OCI-LY1 (cell line): ENCODE measurements around the gene NKX2-3.

Source experiments
- H2AFZ ChIP-seq: fragments of 200-600 bp; sonication (generic), shearing (Covaris generic); 2 replicates; pipeline ENCODE4 v1.6.0; 2014; ENCODE audit warnings: antibody characterized with exemption, mild to moderate bottlenecking, low read length
- H3F3A ChIP-seq: fragments of 200-600 bp; sonication (generic), shearing (Covaris generic); 2 replicates; pipeline ENCODE4 v1.6.0; 2014; ENCODE audit warnings: mild to moderate bottlenecking, antibody characterized with exemption, low read length, moderate library complexity; ENCODE audit not compliant: insufficient read depth
- H3K27ac ChIP-seq: fragments of 200-600 bp; sonication (generic); 2 replicates; pipeline ENCODE4 v1.5.1; 2014; ENCODE audit warnings: low read length, mixed run types, mild to moderate bottlenecking, low read depth; ENCODE audit not compliant: poor library complexity, severe bottlenecking
- H3K27me3 ChIP-seq: fragments of 200-600 bp; sonication (generic); 2 replicates; pipeline ENCODE4 v1.6.0; 2014; ENCODE audit warnings: antibody characterized with exemption, mild to moderate bottlenecking, low read length, moderate library complexity; ENCODE audit not compliant: insufficient read depth
- H3K36me3 ChIP-seq: fragments of 200-600 bp; sonication (generic); 2 replicates; pipeline ENCODE4 v1.6.1; 2014; ENCODE audit warnings: mild to moderate bottlenecking, antibody characterized with exemption, low read length, moderate library complexity, mixed read lengths; ENCODE audit not compliant: insufficient read depth
- H3K4me1 ChIP-seq: fragments of 200-600 bp; sonication (generic); 2 replicates; pipeline ENCODE4 v1.5.1; 2014; ENCODE audit warnings: mild to moderate bottlenecking, low read length, moderate library complexity; ENCODE audit not compliant: insufficient read depth, severe bottlenecking
- H3K4me2 ChIP-seq: fragments of 200-600 bp; sonication (generic), shearing (Covaris generic); 2 replicates; pipeline ENCODE4 v1.6.1; 2014; ENCODE audit warnings: low read length
- H3K4me3 ChIP-seq: fragments of 200-600 bp; sonication (generic); 2 replicates; pipeline ENCODE4 v1.5.1; 2014; ENCODE audit warnings: low read length, low read depth, mild to moderate bottlenecking, mixed read lengths; ENCODE audit not compliant: poor library complexity, severe bottlenecking
- H3K79me2 ChIP-seq: fragments of 200-600 bp; shearing (Covaris generic); 2 replicates; pipeline ENCODE4 v1.6.1; 2016; ENCODE audit warnings: mixed run types, low read length, mixed read lengths; ENCODE audit not compliant: insufficient read depth
- H3K9ac ChIP-seq: fragments of 200-600 bp; sonication (generic), shearing (Covaris generic); 2 replicates; pipeline ENCODE4 v1.6.1; 2014; ENCODE audit warnings: mild to moderate bottlenecking, low read length, mixed read lengths
- H3K9me2 ChIP-seq: fragments of 200-600 bp; sonication (generic), shearing (Covaris generic); 2 replicates; pipeline ENCODE4 v1.6.1; 2014; ENCODE audit warnings: low read depth, mild to moderate bottlenecking, low read length, mixed read lengths
- H3K9me3 ChIP-seq: fragments of 200-600 bp; shearing (Covaris generic); 2 replicates; pipeline ENCODE4 v1.6.1; 2014; ENCODE audit warnings: low read length, mixed read lengths
- H4K20me1 ChIP-seq: fragments of 200-600 bp; sonication (generic), shearing (Covaris generic); 2 replicates; pipeline ENCODE4 v1.6.0; 2016; ENCODE audit warnings: mild to moderate bottlenecking, low read length; ENCODE audit not compliant: insufficient read depth
- EZH2 ChIP-seq: fragments of 200-600 bp; sonication (generic), shearing (Covaris generic); IDR thresholded peaks from 2 replicates; pipeline ENCODE4 v1.8.0; 2017; ENCODE audit warnings: borderline replicate concordance, mixed run types, mild to moderate bottlenecking, antibody characterized with exemption, low read length, moderate library complexity, mixed read lengths
- TF ChIP-seq, protein P1 (sequence below): fragments of 200-600 bp; sonication (generic), shearing (Covaris generic); IDR thresholded peaks from 2 replicates; pipeline ENCODE4 v1.5.1; 2017; ENCODE audit warnings: mild to moderate bottlenecking, antibody characterized with exemption, low read length, moderate library complexity, mixed read lengths

Gene NKX2-3

DNA sequence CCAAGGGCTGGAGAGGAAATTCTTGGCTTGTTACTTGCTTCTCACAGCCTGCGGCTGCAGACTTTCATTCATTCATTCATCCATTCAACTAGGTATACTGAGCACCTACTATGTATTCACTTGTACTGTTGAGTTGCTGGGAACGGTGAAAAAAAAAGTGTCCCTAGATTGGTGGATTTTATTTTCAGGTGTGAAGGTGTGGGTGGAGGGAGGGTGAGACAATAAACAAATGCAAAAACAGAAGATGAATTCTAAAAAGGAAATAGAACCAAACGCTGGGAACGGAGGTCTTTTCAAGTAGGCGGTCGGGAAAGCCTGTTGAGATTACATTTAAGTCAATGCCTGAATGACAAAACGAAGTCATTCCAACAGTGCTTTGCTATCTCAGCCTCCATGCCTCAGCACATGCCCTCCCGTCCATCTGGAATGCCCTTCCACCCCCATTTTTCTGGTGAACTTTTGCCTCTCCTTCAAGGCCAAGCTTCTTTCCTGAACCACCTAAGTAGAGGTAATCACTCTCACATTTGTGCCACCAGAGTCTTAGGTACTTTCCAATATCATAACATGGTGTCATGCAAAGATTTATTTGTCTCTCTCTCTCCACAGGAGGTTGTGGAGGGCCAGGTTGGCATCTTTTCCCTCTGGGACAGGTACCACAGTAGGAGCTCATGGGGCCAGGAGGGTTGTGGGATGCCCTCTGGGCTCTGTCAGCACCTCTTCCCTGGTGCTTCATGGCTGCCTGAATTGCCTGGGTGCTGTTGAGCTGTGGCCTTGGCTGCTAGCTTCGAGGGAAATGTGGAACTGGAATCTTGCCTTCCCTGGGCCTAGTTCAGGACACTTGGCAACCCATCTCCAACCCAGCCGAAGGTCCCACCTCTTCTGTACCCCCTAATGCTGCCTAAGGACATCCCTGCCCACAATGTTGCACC is 5.5 kb downstream of the NKX2-3 start:
- H3K36me3 ChIP-seq, result no peaks in the 10 kb centered on the region
- no peaks in the 10 kb centered on the region for H3K4me1 ChIP-seq
- no peaks in the 10 kb centered on the region for H3K27me3 ChIP-seq
- no peak overlapping the region for H3K27ac ChIP-seq
- H4K20me1 ChIP-seq, result no peaks in the 10 kb centered on the region
- H3F3A ChIP-seq, result no peaks in the 10 kb centered on the region
- H3K79me2 ChIP-seq, result no peaks in the 10 kb centered on the region
- no peak overlapping the region for H3K4me3 ChIP-seq
- no peaks in the 10 kb centered on the region for H3K9me2 ChIP-seq
- H3K9ac ChIP-seq, result no peak overlapping the region
- no peaks in the 10 kb centered on the region for H3K9me3 ChIP-seq
- no peak for TF ChIP-seq EZH2
- TF ChIP-seq, protein P1, sequence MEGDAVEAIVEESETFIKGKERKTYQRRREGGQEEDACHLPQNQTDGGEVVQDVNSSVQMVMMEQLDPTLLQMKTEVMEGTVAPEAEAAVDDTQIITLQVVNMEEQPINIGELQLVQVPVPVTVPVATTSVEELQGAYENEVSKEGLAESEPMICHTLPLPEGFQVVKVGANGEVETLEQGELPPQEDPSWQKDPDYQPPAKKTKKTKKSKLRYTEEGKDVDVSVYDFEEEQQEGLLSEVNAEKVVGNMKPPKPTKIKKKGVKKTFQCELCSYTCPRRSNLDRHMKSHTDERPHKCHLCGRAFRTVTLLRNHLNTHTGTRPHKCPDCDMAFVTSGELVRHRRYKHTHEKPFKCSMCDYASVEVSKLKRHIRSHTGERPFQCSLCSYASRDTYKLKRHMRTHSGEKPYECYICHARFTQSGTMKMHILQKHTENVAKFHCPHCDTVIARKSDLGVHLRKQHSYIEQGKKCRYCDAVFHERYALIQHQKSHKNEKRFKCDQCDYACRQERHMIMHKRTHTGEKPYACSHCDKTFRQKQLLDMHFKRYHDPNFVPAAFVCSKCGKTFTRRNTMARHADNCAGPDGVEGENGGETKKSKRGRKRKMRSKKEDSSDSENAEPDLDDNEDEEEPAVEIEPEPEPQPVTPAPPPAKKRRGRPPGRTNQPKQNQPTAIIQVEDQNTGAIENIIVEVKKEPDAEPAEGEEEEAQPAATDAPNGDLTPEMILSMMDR, result no peak
- no peak overlapping the region for H3K4me2 ChIP-seq
- no peak overlapping the region for H2AFZ ChIP-seq

GRCh38 chr10:99539120-99539519 is 6.4 kb downstream of the NKX2-3 start:
- Histone ChIP-seq H3F3A (no peaks in the 10 kb centered on the region), H4K20me1 (no peaks in the 10 kb centered on the region), H3K27me3 (no peaks in the 10 kb centered on the region), H3K27ac (no peak overlapping the region), H2AFZ (no peak overlapping the region), H3K9ac (no peak overlapping the region), H3K9me3 (no peaks in the 10 kb centered on the region), H3K4me3 (no peak overlapping the region), H3K79me2 (no peaks in the 10 kb centered on the region), H3K4me1 (no peaks in the 10 kb centered on the region), H3K9me2 (no peaks in the 10 kb centered on the region), H3K4me2 (no peak overlapping the region), H3K36me3 (no peaks in the 10 kb centered on the region)
- TF ChIP-seq, protein P1, result no peak
- no peak for TF ChIP-seq EZH2

GRCh38 chr10:99539820-99540219 is 7.1 kb downstream of the NKX2-3 start:
- H3K79me2 ChIP-seq, result no peaks in the 10 kb centered on the region
- H3F3A ChIP-seq, result no peaks in the 10 kb centered on the region
- H3K4me1 ChIP-seq, result no peaks in the 10 kb centered on the region
- no peak overlapping the region for H2AFZ ChIP-seq
- no peaks in the 10 kb centered on the region for H3K9me3 ChIP-seq
- H3K36me3 ChIP-seq, result no peaks in the 10 kb centered on the region
- H3K4me3 ChIP-seq, result no peak overlapping the region
- no peak overlapping the region for H3K9ac ChIP-seq
- no peak for TF ChIP-seq EZH2
- TF ChIP-seq, protein P1, result no peak
- no peaks in the 10 kb centered on the region for H4K20me1 ChIP-seq
- no peaks in the 10 kb centered on the region for H3K27me3 ChIP-seq
- H3K27ac ChIP-seq, result no peak overlapping the region
- no peaks in the 10 kb centered on the region for H3K9me2 ChIP-seq
- no peak overlapping the region for H3K4me2 ChIP-seq
